ENCODE measurements around the gene APBA2. TPM values are rescaled to one million over a fixed set of nuclear protein-coding genes. Genes with fewer than 3 reads are reported as not detected.

APBA2 gene
- total RNA-seq, 1 experiment from 2014 or later: 0.31 TPM

DNA sequence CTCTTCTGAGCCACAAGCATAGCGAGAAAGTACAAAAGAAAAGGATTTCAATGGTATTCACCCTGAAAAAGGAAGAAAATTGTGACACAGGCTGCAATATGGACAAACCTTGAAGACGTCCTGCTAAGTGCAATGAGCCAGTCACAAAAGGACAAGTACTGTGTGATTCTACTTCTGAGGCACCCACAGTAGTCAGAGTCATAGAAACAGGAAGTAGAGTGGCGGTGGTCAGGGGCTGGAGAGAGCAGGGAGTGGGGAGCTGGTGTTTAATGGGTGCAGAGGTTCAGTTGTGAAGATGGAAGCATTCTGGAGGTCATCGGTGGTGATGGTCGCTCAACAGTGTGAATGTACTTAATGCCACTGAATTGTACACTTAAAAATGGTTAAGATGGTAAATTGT lies 180.5 kb downstream of the APBA2 start:
- ChIA-PET POLR2A (no interaction called here), CTCF (no interaction called here)
- no peak overlapping the region for H3K4me3 ChIP-seq (ENCODE audit: low read depth in 2 of 2, low read length in 2 of 2)
- DNase-seq (ENCODE audit: low read depth, low spot score) (no peak), ATAC-seq (no peak)
- TF ChIP-seq SIN3A (IDR thresholded peaks at IDR 0.05; ENCODE audit: borderline replicate concordance, insufficient read depth, low read depth, low read length) (no peak), POLR2AphosphoS5 (IDR thresholded peaks at IDR 0.05; ENCODE audit: low read depth, low read length) (no peak), TCF7L2 (IDR thresholded peaks at IDR 0.05; ENCODE audit: low read depth, low read length) (no peak)
- TF ChIP-seq, protein P1, sequence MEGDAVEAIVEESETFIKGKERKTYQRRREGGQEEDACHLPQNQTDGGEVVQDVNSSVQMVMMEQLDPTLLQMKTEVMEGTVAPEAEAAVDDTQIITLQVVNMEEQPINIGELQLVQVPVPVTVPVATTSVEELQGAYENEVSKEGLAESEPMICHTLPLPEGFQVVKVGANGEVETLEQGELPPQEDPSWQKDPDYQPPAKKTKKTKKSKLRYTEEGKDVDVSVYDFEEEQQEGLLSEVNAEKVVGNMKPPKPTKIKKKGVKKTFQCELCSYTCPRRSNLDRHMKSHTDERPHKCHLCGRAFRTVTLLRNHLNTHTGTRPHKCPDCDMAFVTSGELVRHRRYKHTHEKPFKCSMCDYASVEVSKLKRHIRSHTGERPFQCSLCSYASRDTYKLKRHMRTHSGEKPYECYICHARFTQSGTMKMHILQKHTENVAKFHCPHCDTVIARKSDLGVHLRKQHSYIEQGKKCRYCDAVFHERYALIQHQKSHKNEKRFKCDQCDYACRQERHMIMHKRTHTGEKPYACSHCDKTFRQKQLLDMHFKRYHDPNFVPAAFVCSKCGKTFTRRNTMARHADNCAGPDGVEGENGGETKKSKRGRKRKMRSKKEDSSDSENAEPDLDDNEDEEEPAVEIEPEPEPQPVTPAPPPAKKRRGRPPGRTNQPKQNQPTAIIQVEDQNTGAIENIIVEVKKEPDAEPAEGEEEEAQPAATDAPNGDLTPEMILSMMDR (IDR thresholded peaks at IDR 0.05): no peak
- TF ChIP-seq, protein P2, sequence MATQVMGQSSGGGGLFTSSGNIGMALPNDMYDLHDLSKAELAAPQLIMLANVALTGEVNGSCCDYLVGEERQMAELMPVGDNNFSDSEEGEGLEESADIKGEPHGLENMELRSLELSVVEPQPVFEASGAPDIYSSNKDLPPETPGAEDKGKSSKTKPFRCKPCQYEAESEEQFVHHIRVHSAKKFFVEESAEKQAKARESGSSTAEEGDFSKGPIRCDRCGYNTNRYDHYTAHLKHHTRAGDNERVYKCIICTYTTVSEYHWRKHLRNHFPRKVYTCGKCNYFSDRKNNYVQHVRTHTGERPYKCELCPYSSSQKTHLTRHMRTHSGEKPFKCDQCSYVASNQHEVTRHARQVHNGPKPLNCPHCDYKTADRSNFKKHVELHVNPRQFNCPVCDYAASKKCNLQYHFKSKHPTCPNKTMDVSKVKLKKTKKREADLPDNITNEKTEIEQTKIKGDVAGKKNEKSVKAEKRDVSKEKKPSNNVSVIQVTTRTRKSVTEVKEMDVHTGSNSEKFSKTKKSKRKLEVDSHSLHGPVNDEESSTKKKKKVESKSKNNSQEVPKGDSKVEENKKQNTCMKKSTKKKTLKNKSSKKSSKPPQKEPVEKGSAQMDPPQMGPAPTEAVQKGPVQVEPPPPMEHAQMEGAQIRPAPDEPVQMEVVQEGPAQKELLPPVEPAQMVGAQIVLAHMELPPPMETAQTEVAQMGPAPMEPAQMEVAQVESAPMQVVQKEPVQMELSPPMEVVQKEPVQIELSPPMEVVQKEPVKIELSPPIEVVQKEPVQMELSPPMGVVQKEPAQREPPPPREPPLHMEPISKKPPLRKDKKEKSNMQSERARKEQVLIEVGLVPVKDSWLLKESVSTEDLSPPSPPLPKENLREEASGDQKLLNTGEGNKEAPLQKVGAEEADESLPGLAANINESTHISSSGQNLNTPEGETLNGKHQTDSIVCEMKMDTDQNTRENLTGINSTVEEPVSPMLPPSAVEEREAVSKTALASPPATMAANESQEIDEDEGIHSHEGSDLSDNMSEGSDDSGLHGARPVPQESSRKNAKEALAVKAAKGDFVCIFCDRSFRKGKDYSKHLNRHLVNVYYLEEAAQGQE (IDR thresholded peaks at IDR 0.05; ENCODE audit: insufficient read depth in 1 of 2, low read depth in 2 of 2, low read length in 1 of 2): no peak
- in situ Hi-C loops (cut with HindIII; ENCODE audit: low pct_unique_long_range_greater_than_20kb, low sequenced_read_pairs): no loop called here
- no peaks in the 10 kb centered on the region for H3K36me3 ChIP-seq (ENCODE audit: control insufficient read depth, insufficient read depth, low read length)
- intact Hi-C loops (cut with micrococcal nuclease; ENCODE audit: unreplicated experiment): no loop called here
- H3K27me3 ChIP-seq (ENCODE audit: control insufficient read depth, insufficient read depth, low read length): no peaks in the 10 kb centered on the region
- H3K4me1 ChIP-seq (ENCODE audit: control insufficient read depth, insufficient read depth, low read length): no peaks in the 10 kb centered on the region
- H3K9me3 ChIP-seq (ENCODE audit: control insufficient read depth, insufficient read depth, low read depth, low read length): no peaks in the 10 kb centered on the region
- no TSS peak for BruUV-seq (replicated peaks)
- H3K27ac ChIP-seq (ENCODE audit: low read length): no peak overlapping the region

DNA sequence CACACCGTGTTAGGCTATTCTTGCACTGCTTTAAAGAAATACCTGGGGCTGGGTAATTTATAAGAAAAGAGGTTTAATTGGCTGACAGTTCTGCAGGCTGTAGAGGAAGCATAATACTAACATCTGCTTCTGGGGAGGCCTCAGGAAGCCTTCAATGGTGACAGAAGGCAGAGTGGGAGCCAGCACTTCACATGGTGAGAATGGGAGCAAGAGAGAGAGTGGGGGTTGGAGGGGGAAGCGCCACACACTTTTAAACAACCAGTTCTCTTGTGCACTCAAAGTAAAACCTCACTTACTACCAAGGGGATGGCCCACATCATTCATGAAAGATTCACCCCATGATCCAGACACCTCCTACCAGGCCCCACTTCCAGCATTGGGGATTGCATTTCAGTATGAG lies 181.1 kb downstream of the APBA2 start:
- Histone ChIP-seq H3K4me1 (ENCODE audit: control insufficient read depth, insufficient read depth, low read length) (no peaks in the 10 kb centered on the region), H3K9me3 (ENCODE audit: control insufficient read depth, insufficient read depth, low read depth, low read length) (no peaks in the 10 kb centered on the region), H3K4me3 (ENCODE audit: low read depth in 2 of 2, low read length in 2 of 2) (no peak overlapping the region), H3K27me3 (ENCODE audit: control insufficient read depth, insufficient read depth, low read length) (no peaks in the 10 kb centered on the region), H3K36me3 (ENCODE audit: control insufficient read depth, insufficient read depth, low read length) (no peaks in the 10 kb centered on the region), H3K27ac (ENCODE audit: low read length) (no peak overlapping the region)
- intact Hi-C loops (cut with micrococcal nuclease; ENCODE audit: unreplicated experiment): no loop called here
- ATAC-seq (no peak), DNase-seq (ENCODE audit: low read depth, low spot score) (no peak)
- in situ Hi-C loops (cut with HindIII; ENCODE audit: low pct_unique_long_range_greater_than_20kb, low sequenced_read_pairs): no loop called here
- TF ChIP-seq POLR2AphosphoS5 (IDR thresholded peaks at IDR 0.05; ENCODE audit: low read depth, low read length) (no peak), TCF7L2 (IDR thresholded peaks at IDR 0.05; ENCODE audit: low read depth, low read length) (no peak), SIN3A (IDR thresholded peaks at IDR 0.05; ENCODE audit: borderline replicate concordance, insufficient read depth, low read depth, low read length) (no peak)
- TF ChIP-seq, protein P1 (IDR thresholded peaks at IDR 0.05): no peak
- TF ChIP-seq, protein P2 (IDR thresholded peaks at IDR 0.05; ENCODE audit: insufficient read depth in 1 of 2, low read depth in 2 of 2, low read length in 1 of 2): no peak
- POLR2A ChIA-PET: no interaction called here
- CTCF ChIA-PET: no interaction called here
- no TSS peak for BruUV-seq (replicated peaks)
